Activated CD8-positive, alpha-beta memory T cell treated with anti-CD3 and anti-CD28 coated beads for 4 hours (primary cell): Measurements from ENCODE around the gene CSGALNACT2.
"Not testable (repeated sequence)": the region's sequence is repeated elsewhere in the genome, so short reads cannot be mapped to it uniquely, and the experiment has no call there.

Source experiments
- DNase-seq, 2 donors: peaks; one replicate each; pipeline ENCODE4 v3.0.0-alpha.2; 2020; ENCODE audit warnings: low read depth in 2 of 2

CSGALNACT2 gene

GRCh38 chr10:43137717-43138020 lies 576 bp upstream of the CSGALNACT2 start:
- no peak for DNase-seq

GRCh38 chr10:43138757-43139241 lies 554 bp downstream of the CSGALNACT2 start:
- peak in 1 of 2 donors; percentile 35 for DNase-seq

- DNase-seq, result no peak
Observed at GRCh38 chr10:43141421-43141820, 3.2 kb downstream of the CSGALNACT2 start.

GRCh38 chr10:43145311-43145710 lies 7.1 kb downstream of the CSGALNACT2 start:
- DNase-seq, result no peak

GRCh38 chr10:43145936-43146335 lies 7.7 kb downstream of the CSGALNACT2 start:
- not testable (repeated sequence) for DNase-seq

- DNase-seq, result no peak
Observed at GRCh38 chr10:43151371-43151770, 13.1 kb downstream of the CSGALNACT2 start.

- DNase-seq, result no peak
Observed at GRCh38 chr10:43153901-43154300, 15.7 kb downstream of the CSGALNACT2 start.

- no peak for DNase-seq
Observed at GRCh38 chr10:43155221-43155620, 17.0 kb downstream of the CSGALNACT2 start.

GRCh38 chr10:43155741-43156140 lies 17.5 kb downstream of the CSGALNACT2 start:
- DNase-seq, result no peak

- no peak for DNase-seq
Observed at GRCh38 chr10:43156590-43157341, 18.5 kb downstream of the CSGALNACT2 start.

GRCh38 chr10:43158636-43159035 lies 20.4 kb downstream of the CSGALNACT2 start:
- DNase-seq, result no peak

GRCh38 chr10:43160046-43160920 lies 22.0 kb downstream of the CSGALNACT2 start:
- DNase-seq, result no peak

- no peak for DNase-seq
Observed at GRCh38 chr10:43160921-43161255, 22.6 kb downstream of the CSGALNACT2 start.

GRCh38 chr10:43162604-43163003 lies 24.4 kb downstream of the CSGALNACT2 start:
- no peak for DNase-seq

- DNase-seq, result no peak
Observed at GRCh38 chr10:43166207-43166879, 28.1 kb downstream of the CSGALNACT2 start.

GRCh38 chr10:43166880-43167497 lies 28.7 kb downstream of the CSGALNACT2 start:
- DNase-seq, result no peak

- DNase-seq, result no peak
Observed at GRCh38 chr10:43167498-43167889, 29.2 kb downstream of the CSGALNACT2 start.

- DNase-seq, result no peak
Observed at GRCh38 chr10:43170491-43170890, 32.2 kb downstream of the CSGALNACT2 start.

- no peak for DNase-seq
Observed at GRCh38 chr10:43172645-43173044, 34.4 kb downstream of the CSGALNACT2 start.

GRCh38 chr10:43173120-43173519 lies 34.9 kb downstream of the CSGALNACT2 start:
- DNase-seq, result no peak

- DNase-seq, result no peak
Observed at GRCh38 chr10:43174969-43175368, 36.7 kb downstream of the CSGALNACT2 start.

- DNase-seq, result no peak
Observed at GRCh38 chr10:43176271-43176670, 38.0 kb downstream of the CSGALNACT2 start.
